GM18502 (cell line): ENCODE measurements around the gene C1orf159.
"Not testable (repeated sequence)": the region's sequence is repeated elsewhere in the genome, so short reads cannot be mapped to it uniquely, and the experiment has no call there.

Experiments
- ATAC-seq: cut with Tn5 transposase; IDR thresholded peaks from one replicate; pipeline ENCODE4 v1.9.1; 2021; ENCODE audit warnings: mild to moderate bottlenecking; ENCODE audit not compliant: unreplicated experiment, poor library complexity

C1orf159 gene

DNA sequence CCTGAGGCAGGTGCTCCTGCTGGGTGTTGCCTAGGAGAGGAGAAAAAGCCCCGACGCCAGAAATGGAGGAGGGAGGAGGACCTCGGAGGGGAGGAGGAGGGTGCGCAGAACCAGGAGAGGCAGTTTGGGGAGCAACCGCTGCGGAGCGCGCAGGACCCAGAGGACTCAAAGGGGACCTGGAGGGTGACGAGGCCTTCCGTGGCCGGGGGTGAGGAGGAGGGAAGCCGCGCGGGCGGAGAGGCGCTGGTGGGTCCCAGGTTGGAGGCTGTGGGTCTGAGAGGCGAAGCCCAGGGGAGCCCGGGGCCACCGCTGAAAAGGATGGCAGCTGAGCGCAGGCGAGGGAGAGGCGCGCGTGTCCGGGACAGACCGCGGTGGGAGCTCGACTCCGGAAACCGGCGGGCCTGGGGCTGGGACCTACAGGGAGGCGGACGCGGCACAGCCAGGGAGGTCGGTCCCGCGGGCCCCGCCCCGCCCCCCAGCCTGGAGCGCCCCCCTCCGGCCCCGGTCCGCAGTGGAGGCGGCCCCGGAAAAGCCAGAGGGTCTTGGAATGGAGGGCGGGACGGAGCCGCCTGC lies 56.9 kb downstream of the C1orf159 start:
- peak; percentile 40 for ATAC-seq

DNA sequence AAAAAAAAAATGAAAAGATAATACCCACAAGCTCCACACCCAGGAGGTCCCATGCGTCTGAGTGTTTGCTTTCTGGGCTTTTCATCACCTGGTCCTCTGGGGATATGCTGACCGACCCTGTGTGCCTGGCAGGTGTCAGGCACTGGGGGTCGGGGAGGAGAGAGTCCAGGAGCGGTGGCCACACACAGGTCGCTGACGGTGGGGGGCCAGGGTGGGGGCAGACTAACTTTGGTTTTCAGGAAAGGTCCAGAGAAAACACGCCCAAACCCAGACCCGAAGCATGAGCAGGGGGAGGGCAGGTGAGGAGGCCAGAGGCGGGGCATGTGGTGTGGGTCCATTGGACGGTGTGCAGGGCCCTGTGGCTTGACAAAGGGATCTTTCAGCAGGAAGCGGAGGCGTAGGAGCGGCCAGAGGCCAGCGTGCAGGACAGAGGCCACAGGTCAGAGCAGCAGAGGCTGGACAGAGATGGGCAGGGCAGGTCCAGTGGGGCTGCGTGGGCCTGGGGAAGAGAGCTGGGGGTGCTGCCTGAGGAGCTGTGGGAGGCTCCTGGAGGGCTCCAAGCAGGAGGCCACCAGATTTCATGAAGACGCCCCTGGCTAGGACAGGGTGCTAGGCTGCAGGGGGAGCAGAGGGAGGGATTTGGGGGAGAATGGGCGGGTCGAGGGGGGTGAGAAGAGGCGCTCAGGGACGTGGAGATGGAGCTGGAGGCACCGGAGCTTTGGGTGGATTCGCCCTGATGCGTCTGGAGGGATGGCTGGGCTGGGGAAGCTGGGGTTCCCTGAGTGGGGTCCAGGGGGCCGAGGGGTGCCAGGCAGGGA lies 57.6 kb downstream of the C1orf159 start:
- no peak for ATAC-seq

DNA sequence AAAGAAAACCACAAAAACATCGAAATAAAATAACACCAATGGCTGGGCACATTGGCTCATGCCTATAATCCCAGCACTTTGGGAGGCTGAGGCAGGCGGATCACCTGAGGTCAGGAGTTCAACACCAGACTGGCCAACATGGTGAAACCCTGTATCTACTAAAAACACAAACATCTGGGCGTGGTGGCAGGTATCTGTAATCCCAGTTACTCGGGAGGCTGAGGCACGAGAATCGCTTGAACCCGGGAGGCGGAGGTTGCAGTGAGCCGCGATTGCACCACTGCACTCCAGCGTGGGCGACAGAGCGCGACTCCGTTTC lies 58.2 kb downstream of the C1orf159 start:
- not testable (repeated sequence) for ATAC-seq

DNA sequence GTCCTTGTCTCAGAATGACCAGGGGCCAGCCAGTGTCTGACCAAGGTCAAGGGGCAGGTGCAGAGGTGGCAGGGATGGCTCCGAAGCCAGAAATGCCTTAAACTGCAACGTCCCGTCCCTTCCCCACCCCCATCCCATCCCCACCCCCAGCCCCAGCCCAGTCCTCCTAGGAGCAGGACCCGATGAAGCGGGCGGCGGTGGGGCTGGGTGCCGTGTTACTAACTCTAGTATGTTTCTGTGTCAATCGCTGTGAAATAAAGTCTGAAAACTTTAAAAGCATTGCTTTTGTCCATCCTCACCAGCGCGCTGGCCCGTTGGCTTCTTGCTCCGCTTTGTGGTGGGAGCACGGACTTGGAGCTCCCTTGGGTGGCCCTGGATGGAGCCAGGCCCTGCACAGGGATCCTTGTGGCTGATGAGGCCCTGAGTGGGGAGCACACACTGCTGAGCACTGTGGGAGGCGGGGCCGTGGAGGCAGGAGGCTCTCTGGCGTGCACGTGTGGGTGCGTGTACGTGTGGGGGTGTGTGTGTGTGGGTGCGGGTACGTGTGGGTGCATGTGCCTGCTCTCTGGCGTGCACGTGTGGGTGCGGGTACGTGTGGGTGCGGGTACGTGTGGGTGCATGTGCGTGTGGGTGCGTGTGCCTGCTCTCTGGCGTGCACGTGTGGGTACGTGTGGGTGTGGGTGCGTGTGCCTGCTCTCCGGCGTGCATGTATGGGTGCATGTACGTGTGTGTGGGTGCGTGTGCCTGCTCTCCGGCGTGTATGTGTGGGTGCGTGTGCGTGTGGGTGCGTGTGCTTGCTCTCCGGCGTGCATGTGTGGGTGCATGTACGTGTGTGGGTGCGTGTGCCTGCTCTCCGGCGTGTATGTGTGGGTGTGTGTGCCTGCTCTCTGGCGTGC lies 59.8 kb downstream of the C1orf159 start:
- ATAC-seq = no peak

DNA sequence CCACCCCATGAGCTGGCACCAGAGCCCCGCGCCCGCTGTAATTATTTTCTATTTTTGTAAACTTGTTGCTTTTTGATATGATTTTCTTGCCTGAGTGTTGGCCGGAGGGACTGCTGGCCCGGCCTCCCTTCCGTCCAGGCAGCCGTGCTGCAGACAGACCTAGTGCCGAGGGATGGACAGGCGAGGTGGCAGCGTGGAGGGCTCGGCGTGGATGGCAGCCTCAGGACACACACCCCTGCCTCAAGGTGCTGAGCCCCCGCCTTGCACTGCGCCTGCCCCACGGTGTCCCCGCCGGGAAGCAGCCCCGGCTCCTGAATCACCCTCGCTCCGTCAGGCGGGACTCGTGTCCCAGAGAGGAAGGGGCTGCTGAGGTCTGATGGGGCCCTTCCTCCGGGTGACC lies 60.9 kb downstream of the C1orf159 start:
- no peak for ATAC-seq

DNA sequence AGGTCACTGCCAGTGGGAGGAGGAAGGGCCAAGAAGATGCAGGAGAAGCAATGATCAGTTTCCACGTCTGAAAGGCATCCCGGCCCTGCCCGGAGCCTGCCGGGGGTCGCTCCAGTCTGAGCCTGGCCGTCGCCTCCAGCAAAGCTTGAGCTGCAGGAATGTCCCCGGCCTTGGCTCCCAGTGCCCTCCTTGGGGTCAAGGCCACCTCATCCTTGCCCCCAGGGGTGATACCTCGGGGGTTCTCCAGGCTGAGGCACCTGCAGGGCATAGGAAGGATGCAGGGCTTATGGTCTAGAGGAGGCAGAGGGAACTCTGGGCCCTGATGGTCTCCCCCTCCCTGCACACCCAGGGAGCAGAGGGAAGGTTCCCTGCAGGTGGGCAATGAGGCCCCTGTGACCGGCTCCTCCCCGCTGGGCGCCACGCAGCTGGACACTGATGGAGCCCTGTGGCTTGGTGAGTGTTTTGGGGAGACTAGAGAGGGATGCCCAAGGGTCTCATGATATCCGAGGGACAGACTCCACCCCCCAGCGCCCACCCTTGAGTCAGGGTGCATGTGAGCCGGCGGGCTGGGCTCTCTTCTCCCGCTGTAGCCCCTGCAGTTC lies 61.7 kb downstream of the C1orf159 start:
- no peak for ATAC-seq

DNA sequence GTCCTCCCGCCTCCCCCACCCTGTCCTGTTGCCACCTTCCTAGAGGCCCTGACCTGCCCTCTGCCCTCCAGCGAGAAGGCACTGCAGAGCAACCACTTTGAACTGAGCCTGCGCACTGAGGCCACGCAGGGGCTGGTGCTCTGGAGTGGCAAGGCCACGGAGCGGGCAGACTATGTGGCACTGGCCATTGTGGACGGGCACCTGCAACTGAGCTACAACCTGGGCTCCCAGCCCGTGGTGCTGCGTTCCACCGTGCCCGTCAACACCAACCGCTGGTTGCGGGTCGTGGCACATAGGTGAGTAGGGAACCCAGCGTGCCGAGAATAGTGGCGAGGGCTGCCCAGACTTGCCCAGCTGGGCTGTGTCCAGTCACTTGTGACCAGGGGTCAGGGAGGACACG lies 62.2 kb downstream of the C1orf159 start:
- no peak for ATAC-seq

DNA sequence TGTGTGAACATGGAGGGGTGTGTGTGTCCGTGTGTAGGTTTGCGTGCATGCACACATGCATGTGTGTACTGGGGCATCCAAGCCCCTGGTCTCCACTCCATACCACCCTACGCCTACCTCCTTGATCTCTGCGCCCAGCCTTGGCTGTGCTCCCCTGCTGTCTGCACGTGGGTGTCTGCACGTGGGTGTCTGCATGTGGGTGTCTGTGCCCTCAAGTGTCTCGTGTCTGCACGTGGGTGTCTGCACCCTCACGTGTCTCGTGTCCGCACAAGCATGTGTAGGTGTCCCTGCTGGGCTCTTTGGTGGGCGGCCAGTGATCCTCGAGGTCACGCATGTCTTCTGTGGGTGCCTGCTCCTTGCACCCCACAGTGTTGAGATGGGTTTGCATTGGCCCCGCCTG lies 62.9 kb downstream of the C1orf159 start:
- ATAC-seq = no peak

DNA sequence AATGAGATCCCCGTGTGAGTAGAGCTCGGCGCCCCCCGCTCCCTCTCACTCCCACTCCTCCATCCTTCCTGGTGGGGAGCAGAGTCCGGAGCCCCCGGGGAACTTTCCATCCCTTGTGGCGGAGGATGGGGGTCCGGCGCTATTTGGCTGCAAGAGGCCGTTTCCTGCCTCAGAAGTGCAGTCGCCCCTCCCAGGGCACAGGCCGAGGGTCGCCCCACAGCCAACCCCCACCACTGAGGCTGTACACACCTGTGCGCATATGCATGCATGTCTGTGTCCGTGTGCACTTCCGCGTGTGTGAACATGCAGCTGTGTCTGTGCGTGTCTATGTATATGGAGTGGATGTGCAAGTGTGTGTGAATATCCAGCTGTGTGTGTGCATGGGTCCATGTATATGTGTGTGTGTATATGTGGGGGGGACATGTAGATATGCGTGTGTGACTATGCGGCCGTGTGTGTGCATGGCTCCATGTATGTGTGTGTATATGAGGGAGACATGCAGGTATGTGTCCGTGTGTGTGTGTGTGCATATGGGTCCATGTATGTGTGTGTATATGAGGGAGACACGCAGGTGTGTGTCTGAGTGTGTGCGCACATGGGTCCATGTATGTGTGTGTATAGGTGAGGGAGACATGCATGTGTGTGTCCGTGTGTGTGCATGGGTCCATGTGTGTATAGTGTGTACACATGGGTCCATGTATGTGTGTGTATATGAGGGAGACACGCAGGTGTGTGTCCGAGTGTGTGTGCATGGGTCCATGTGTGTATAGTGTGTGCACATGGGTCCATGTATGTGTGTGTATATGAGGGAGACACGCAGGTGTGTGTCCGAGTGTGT lies 63.7 kb downstream of the C1orf159 start:
- no peak for ATAC-seq

DNA sequence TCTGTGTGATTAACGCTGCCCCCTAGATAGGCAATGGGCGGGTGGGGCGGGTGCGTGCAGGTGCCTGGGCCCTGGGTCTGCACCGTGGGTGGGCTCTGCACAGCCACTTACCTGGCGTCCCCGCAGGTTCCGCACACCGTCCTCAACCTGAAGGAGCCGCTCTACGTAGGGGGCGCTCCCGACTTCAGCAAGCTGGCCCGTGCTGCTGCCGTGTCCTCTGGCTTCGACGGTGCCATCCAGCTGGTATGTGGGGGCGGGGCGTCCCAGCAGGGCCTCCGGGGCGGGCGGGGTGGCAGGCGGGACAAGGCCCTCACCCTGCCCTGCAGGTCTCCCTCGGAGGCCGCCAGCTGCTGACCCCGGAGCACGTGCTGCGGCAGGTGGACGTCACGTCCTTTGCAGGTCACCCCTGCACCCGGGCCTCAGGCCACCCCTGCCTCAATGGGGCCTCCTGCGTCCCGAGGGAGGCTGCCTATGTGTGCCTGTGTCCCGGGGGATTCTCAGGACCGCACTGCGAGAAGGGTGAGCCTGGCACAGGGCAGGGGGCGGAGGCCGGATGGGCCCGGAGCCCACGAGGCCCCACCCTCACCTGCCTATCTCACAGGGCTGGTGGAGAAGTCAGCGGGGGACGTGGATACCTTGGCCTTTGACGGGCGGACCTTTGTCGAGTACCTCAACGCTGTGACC lies 64.6 kb downstream of the C1orf159 start:
- ATAC-seq = no peak

DNA sequence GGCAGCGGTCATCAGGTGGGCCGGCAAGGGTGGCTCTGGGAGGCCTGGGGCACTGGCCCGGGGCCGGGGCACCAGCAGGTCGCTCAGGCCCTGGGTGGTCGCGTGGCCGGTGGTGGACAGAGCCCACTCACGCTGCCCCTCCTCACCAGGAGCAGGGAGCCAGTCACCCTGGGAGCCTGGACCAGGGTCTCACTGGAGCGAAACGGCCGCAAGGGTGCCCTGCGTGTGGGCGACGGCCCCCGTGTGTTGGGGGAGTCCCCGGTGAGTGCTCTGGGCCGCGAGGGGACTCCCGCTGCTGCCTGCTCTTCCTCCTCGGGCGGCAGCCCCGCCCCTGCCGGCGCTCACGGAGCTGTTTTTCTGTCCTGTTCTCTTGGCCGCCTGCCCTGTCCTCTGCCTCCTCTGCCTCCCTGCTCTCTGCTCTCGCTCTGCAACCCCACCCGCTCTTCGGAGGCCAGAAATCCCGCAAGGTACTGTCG lies 65.3 kb downstream of the C1orf159 start:
- ATAC-seq = no peak

DNA sequence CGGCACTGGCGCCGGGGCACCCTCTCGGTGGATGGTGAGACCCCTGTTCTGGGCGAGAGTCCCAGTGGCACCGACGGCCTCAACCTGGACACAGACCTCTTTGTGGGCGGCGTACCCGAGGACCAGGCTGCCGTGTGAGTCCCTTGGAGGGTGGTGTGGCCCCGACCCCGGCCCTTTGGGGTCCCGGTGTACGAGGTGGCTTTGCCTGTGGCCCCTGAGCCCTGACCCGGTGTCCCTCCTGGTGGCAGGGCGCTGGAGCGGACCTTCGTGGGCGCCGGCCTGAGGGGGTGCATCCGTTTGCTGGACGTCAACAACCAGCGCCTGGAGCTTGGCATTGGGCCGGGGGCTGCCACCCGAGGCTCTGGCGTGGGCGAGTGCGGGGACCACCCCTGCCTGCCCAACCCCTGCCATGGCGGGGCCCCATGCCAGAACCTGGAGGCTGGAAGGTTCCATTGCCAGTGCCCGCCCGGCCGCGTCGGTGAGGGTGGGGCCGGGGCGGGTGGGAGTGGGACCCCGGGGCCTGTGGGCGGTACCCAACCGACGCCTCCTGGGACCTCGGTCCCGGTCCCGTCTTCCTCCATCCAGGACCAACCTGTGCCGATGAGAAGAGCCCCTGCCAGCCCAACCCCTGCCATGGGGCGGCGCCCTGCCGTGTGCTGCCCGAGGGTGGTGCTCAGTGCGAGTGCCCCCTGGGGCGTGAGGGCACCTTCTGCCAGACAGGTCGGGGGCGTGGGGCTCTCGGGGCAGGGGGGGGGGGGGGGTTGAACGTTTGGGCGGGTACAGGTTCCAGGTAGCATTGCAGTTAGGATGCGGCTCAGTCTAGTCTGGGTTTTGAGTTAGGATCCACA lies 66.3 kb downstream of the C1orf159 start:
- no peak for ATAC-seq

DNA sequence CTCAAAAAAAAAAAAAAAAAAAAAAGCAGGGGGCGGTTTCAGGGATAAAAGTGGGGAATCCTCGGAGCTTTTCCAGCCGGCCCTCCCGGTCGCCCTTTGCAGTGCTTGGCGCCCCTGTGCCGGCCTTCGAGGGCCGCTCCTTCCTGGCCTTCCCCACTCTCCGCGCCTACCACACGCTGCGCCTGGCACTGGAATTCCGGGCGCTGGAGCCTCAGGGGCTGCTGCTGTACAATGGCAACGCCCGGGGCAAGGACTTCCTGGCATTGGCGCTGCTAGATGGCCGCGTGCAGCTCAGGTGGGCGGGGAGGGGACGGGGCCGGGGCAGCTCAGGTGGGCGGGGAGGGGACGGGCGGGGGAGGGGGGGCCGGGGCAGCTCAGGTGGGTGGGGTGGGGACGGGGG lies 67.1 kb downstream of the C1orf159 start:
- ATAC-seq = no peak

DNA sequence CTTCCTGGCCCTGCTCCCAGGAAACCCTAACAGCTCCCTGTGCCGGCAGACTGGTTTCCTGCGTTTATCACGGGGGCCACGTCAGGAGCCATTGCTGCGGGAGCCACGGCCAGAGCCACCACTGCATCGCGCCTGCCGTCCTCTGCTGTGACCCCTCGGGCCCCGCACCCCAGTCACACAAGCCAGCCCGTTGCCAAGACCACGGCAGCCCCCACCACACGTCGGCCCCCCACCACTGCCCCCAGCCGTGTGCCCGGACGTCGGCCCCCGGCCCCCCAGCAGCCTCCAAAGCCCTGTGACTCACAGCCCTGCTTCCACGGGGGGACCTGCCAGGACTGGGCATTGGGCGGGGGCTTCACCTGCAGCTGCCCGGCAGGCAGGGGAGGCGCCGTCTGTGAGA lies 67.9 kb downstream of the C1orf159 start:
- ATAC-seq = no peak

DNA sequence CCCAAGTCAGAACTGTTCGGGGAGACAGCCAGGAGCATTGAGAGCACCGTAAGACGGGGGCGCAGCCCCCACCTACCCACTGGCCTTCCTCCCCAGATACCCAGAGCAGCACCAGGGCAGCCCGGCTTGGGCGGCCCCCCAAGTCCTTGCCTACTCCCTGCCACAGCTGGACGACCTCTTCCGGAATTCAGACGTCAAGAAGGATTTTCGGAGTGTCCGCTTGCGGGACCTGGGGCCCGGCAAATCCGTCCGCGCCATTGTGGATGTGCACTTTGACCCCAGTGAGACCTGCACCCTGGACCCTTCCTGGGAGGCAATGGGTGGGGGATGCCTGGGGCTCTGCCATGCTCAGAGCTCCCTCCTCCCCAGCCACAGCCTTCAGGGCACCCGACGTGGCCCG lies 68.5 kb downstream of the C1orf159 start:
- ATAC-seq = no peak

DNA sequence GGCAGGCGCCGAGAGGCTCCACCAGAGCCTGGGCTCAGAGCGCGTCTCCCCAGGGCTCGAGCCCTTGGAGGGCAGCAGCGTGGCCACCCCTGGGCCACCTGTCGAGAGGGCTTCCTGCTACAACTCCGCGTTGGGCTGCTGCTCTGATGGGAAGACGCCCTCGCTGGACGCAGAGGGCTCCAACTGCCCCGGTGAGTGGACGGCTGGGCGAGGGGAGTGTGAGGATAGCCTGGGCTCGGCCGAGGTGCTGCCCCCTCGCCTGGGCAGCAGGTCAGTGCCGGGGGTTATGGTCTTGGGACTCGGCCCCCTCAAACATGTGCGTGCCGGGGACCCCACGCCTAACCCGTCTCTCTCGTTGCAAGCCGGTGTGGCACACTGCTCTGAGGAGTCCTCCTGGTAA lies 69.1 kb downstream of the C1orf159 start:
- no peak for ATAC-seq

DNA sequence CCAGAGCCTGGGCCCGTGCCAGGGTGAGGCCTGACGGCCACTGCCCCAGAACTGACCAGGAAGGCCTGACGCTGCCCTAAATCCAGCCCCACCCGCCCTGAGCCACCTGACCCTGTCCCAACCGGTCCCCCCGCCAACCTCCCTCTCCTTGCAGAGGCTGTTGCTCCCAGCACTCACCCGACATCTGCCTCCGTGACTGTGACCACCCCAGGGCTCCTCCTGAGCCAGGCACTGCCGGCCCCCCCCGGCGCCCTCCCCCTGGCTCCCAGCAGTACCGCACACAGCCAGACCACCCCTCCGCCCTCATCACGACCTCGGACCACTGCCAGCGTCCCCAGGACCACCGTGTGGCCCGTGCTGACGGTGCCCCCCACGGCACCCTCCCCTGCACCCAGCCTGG lies 69.6 kb downstream of the C1orf159 start:
- no peak for ATAC-seq

DNA sequence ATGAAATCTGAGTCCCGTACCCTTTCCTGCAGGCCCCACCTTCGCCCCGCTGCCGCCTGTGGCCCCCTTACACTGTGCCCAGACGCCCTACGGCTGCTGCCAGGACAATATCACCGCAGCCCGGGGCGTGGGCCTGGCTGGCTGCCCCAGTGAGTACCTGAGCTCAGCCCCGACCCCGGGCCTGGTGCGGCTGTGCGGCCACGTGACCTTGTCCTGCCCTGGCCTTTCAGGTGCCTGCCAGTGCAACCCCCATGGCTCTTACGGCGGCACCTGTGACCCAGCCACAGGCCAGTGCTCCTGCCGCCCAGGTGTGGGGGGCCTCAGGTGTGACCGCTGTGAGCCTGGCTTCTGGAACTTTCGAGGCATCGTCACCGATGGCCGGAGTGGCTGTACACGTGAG lies 70.8 kb downstream of the C1orf159 start:
- no peak for ATAC-seq
